ENCODE data around the gene DOCK3.

The DOCK3 gene

DNA sequence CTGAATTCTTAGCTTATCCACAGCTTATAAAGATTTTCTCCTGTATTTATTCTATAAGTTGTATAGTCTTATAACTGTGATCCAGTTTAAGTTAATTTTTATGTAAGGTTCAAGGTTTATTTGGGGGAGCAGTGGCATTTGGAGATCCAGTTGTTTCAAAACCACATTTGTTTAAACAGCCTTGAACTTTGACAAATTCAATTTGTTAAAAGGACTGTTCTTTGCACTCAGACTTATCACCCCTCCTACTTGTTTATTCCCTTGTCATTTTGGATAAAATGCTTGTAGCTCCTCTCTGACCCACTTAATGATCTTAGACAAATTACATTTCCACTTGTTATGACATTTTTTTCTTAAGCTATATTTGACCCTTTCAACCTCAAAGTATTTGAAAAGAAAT lies 327.8 kb downstream of the DOCK3 start:
- Histone ChIP-seq H3K79me2 (ENCODE audit: insufficient read depth, low read depth) (no peaks in the 10 kb centered on the region), H3K9ac (no peak overlapping the region), H4K20me1 (ENCODE audit: insufficient read depth) (no peaks in the 10 kb centered on the region), H3K4me3 (IDR thresholded peaks at IDR 0.05; ENCODE audit: insufficient read depth, low read depth, low read length) (no peak overlapping the region), H3K27me3 (ENCODE audit: insufficient read depth, low read depth) (no peaks in the 10 kb centered on the region), H3K27ac (no peak overlapping the region), H3K4me1 (ENCODE audit: low read depth, poor library complexity, severe bottlenecking) (no peaks in the 10 kb centered on the region), H2AFZ (ENCODE audit: low read depth) (no peak overlapping the region), H3K4me2 (no peak overlapping the region), H3K36me3 (ENCODE audit: insufficient read depth) (no peaks in the 10 kb centered on the region)
- no peak for TF ChIP-seq CTCF (conservative IDR thresholded peaks at IDR 0.05; ENCODE audit: low read depth, low read length)

DNA sequence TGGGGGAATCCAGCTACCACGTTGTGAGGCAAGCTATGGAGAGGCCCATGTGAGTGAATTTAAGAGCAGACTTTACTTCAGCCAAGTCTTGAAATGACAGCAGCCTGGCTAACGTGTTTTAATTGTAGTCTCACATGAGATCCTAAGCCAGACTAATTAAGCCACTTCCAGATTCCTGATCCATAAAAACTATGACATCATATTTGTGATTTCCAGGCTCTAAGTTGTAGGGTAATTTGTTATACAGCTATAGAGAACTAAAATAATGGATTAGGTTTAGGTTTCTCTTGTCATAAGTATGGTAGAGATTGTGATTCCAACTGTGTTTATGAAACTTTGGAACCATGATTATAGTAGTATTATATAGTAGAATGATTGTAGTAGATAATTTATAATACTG lies 329.5 kb downstream of the DOCK3 start:
- TF ChIP-seq CTCF (conservative IDR thresholded peaks at IDR 0.05; ENCODE audit: low read depth, low read length), result no peak
- Histone ChIP-seq H2AFZ (ENCODE audit: low read depth) (no peak overlapping the region), H3K4me1 (ENCODE audit: low read depth, poor library complexity, severe bottlenecking) (no peaks in the 10 kb centered on the region), H3K27me3 (ENCODE audit: insufficient read depth, low read depth) (no peaks in the 10 kb centered on the region), H4K20me1 (ENCODE audit: insufficient read depth) (no peaks in the 10 kb centered on the region), H3K4me2 (no peak overlapping the region), H3K9ac (no peak overlapping the region), H3K27ac (no peak overlapping the region), H3K79me2 (ENCODE audit: insufficient read depth, low read depth) (no peaks in the 10 kb centered on the region), H3K36me3 (ENCODE audit: insufficient read depth) (no peaks in the 10 kb centered on the region), H3K4me3 (IDR thresholded peaks at IDR 0.05; ENCODE audit: insufficient read depth, low read depth, low read length) (no peak overlapping the region)

- H3K27me3 ChIP-seq (ENCODE audit: insufficient read depth, low read depth), result no peaks in the 10 kb centered on the region
- no peak for TF ChIP-seq CTCF (conservative IDR thresholded peaks at IDR 0.05; ENCODE audit: low read depth, low read length)
- H2AFZ ChIP-seq (ENCODE audit: low read depth), result peak overlapping the region; percentile 57
- no peak overlapping the region for H3K4me3 ChIP-seq (IDR thresholded peaks at IDR 0.05; ENCODE audit: insufficient read depth, low read depth, low read length)
- no peak overlapping the region for H3K9ac ChIP-seq
- peak overlapping the region; percentile 62 for H3K4me2 ChIP-seq
- no peaks in the 10 kb centered on the region for H3K79me2 ChIP-seq (ENCODE audit: insufficient read depth, low read depth)
- H4K20me1 ChIP-seq (ENCODE audit: insufficient read depth), result no peaks in the 10 kb centered on the region
- no peaks in the 10 kb centered on the region for H3K36me3 ChIP-seq (ENCODE audit: insufficient read depth)
- peak overlapping the region; percentile 75; the same call in 1 of the 2 replicates for H3K27ac ChIP-seq
- H3K4me1 ChIP-seq (ENCODE audit: low read depth, poor library complexity, severe bottlenecking), result peaks cover 51% of the 10 kb centered on the region
Observed at GRCh38 chr3:51024121-51024520, 349.4 kb downstream of the DOCK3 start.

DNA sequence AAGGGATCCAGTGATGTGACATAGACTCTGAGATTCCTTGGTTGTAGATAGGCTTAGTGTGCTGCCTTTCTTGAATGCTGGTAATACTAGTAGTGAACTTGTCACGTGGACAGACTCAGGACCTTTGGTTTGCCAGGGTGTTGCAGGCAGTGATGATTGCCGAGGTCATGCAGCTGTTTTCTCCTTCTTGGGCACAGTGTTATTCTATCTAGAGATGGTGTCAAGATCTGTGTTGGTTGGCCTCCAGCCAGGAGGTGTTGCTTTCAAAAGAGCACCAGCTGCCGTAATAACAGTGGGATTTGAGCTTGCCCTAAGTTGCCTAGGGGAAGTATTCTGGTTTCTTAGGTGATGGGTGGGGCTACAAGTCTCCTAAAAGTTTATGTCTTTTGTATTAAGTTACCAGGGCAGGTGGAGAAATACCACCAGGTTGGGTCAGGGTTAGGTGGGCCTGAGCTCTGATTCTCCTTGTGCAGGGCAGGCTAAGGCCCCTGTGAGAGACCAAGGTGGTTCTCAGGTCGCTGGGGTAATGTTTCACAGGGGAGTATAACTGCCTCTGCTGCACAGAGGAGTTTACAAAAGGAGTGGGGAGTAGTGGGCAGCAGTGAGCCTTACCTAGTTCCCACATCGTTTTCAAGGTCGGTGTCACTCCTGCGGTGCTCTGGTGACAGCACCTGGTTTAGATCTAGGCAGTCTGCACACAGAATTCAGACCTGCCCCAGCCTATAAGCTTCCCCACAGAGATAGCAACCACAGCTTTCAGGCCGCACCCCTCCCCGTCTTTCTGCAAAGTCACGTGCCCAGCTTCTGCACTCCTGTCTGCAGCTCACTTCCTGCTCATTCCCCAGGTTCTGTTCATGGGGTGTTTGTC lies 350.3 kb downstream of the DOCK3 start:
- no peaks in the 10 kb centered on the region for H3K36me3 ChIP-seq (ENCODE audit: insufficient read depth)
- TF ChIP-seq CTCF (conservative IDR thresholded peaks at IDR 0.05; ENCODE audit: low read depth, low read length), result no peak
- peak overlapping the region; percentile 57 for H2AFZ ChIP-seq (ENCODE audit: low read depth)
- H3K4me1 ChIP-seq (ENCODE audit: low read depth, poor library complexity, severe bottlenecking), result peaks cover 52% of the 10 kb centered on the region
- peak overlapping the region; percentile 17; the same call in 1 of the 2 replicates for H3K9ac ChIP-seq
- H3K4me2 ChIP-seq, result peak overlapping the region; percentile 62
- no peaks in the 10 kb centered on the region for H3K79me2 ChIP-seq (ENCODE audit: insufficient read depth, low read depth)
- no peak overlapping the region for H3K4me3 ChIP-seq (IDR thresholded peaks at IDR 0.05; ENCODE audit: insufficient read depth, low read depth, low read length)
- H3K27ac ChIP-seq, result peak overlapping the region; percentile 75
- H4K20me1 ChIP-seq (ENCODE audit: insufficient read depth), result no peaks in the 10 kb centered on the region
- H3K27me3 ChIP-seq (ENCODE audit: insufficient read depth, low read depth), result no peaks in the 10 kb centered on the region

Measured in KMS-11 (cell line).